HG02970 (cell line): ENCODE data around the gene NCLN.
"Not testable (repeated sequence)": the region's sequence is repeated elsewhere in the genome, so short reads cannot be mapped to it uniquely, and the experiment has no call there.

Experiments
- ATAC-seq: cut with Tn5 transposase; IDR thresholded peaks from one replicate; pipeline ENCODE4 v1.9.1; 2021; ENCODE audit warnings: mild to moderate bottlenecking, moderate library complexity, moderate number of reproducible peaks; ENCODE audit not compliant: unreplicated experiment, low FRiP score

The NCLN gene

DNA sequence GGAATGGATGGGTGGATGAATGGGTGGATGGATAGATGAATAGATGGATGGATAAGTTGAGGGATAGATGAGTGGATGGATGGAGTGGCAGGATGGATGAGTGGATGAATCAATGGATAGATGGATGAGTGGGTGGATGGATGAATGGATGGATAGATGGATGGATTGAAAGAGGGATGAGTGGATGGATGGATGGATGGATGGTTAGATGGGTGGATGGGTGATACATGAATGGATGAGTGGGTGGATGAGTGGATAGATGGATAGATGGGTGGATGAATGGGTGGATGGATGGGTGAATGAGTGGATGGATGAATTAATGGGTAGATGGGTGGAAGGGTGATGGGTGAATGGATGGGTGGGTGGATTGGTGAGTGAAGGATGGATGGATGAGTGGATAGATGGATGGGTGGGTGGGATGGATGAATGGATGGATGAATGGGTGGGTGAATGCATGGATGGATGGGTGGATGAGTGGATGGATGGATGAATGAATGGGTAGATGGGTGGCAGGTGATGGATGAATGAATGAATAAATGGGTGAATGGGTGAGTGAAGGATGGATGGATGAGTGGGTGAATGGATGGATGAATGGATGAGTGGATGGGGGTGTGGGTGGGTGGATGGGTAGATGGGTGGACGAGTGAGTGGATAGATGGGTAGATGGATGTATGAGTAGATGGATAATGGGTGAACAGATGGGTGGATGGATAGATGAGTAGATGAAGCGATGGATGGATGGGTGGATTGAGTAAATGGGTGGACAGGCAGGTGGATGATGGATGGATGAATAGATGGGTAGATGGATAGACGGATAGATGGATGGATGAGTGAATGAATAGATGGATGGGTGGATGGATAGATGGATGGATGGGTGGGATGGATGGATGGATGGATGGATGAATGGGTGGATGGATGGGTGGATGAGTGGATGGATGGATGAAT is 32.2 kb upstream of the NCLN start:
- no peak for ATAC-seq

DNA sequence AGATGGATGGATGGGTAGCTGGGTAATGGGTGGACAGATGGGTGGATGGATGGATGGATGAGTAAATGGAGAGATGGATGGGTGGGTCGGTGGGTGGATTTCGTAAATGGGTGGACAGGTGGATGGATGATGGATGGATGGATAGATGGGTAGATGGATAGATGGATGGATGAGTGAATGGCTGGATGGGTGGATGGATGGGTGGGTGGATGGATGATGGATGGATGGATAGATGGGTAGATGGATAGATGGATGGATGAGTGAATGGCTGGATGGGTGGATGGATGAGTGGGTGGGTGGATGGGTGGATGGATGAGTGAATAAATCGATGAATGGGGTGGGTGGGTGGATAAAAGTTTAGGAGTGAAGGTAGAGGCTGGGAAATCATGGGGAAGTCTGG is 31.3 kb upstream of the NCLN start:
- ATAC-seq = not testable (repeated sequence)

DNA sequence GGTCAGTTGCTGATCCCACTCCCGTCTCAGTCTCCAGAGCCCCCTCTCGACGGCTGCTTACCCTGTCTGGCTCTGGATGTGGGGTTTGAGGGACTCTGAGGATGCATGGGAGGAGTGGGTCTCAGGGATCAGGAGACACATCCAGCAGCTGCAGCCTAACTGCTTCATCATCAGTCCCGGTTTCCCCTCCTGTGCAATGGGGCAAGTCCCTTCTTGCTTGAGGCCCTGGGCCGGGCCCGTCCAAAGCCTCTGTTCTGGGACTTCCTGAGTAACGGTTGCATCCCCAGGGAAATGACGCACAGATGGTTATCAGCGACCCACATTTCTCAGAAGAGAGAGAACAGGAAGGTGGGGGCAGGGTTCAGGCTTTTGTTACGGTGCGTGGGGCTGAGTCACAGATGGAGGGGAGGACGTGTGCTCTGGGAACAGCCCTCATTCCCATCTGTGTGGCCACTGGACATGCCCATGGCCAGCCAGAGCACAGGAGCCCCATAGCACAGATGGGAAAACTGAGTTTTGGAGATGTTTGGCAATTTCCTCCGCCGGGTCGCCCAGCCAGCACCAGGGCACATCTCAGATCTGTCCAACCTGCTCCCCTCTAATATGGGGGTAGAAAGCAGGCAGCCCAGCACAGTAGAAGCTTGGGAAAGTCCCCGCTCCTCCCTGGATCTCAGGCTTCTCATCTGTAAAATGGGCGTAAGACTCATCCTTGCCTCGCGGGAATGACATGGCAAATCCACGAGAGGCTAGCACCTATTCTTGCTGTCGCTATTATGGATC is 30.6 kb upstream of the NCLN start:
- ATAC-seq = peak; percentile 74

DNA sequence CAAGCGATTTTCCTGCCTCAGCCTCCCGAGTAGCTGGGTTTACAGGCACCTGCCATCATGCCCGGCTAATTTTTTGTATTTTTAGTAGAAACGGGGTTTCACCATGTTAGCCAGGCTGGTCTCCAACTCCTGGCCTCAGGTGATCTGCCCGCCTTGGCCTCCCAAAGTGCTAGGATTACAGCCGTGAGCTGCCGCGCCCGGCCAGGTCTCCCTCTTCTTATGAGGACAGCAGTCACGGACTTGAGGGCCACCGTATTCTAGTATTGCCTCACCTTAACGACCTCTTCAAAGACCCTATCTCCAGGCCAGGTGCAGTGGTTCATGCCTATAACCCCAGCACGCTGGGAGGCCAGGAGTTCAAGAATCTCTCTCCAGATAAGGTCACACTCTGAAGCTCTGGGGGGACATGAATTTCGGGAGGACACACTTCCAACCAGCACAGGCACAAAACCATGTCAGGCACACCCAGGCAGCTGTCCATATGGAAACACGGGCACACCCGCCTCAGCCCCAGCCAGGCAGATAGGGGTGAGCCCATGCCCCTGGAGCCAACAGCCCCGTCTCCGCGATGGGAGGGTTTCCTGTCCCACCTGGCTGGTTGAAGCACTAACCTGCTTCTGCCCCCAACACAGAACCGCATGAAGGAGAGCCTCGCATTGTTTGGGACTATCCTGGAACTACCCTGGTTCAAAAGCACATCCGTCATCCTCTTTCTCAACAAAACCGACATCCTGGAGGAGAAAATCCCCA is 28.5 kb upstream of the NCLN start:
- no peak for ATAC-seq

DNA sequence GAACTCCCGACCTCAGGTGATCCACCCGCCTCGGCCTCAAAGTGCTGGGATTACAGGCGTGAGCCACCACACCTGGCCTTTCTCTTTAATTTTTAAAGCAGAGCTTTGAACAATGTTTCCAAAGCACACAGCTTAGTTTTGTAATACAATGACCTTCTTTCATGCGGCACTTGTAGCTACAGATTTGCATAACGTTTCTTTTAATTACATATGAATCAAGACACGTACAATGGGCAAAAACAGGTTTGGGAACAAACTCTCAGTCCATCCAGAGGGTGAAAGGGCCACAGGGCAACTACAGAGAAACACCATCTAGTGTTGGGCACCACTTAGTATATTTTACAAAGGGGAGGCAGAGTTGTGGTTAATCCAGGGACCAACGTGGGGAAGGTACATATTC is 26.2 kb upstream of the NCLN start:
- ATAC-seq = no peak

DNA sequence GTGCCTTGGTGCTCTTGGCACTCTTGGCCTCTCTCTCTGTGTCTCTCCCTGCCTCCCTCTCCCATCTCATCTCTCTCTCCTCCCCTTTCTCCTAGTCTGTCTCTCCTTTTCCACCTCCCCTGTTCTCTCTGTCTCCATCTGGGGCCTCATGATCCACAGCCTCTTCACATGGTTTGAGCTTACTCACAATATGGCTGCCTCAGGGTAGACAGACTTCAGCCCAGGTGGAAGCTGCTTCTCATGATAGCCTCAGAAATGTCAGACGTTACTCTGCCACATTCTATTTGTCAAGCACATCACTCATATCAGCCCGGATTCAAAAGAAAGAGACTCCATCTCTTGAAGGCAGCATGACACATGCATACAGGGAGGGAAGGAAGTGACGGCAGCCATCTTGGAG is 25.5 kb upstream of the NCLN start:
- no peak for ATAC-seq

DNA sequence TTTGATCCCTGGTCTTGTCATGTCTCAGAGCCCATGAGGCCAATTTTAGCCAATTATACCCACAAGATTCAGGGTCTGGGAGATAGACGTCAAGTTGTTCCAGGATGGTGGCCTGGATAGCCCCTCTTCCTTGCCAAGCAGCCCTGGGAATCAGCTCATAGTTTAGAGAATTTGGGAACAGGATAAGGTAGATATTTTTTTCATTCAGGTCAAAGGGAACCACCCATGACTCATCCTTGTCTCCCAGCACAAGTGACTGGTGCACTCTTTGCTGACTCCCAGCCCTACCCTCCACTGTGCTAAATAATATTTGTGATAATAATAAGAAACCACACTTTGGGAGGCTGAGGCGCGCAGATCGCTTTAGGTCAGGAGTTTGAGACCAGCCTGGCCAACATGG is 24.3 kb upstream of the NCLN start:
- no peak for ATAC-seq

DNA sequence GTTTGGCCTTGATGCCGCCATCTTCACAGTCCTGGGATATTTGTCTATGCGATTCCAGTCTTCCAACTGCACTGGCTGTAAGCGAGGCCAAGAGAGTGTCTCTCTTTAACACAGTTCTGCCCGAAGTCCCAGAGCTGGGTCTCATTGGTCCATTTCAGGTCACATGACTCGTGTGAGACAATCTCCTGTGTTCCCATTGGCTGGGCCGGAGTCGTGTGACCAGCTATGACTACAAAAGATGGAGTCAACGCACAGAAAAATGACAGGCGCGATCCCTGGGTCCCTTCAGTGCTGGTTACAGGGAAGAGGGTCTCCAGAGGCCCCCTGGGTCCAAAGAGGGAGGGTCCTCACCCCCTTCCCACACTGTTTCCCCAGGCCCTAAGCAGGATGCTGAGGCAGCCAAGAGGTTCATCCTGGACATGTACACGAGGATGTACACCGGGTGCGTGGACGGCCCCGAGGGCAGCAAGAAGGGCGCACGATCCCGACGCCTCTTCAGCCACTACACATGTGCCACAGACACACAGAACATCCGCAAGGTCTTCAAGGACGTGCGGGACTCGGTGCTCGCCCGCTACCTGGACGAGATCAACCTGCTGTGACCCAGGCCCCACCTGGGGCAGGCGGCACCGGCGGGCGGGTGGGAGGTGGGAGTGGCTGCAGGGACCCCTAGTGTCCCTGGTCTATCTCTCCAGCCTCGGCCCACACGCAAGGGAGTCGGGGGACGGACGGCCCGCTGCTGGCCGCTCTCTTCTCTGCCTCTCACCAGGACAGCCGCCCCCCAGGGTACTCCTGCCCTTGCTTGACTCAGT is 23.1 kb upstream of the NCLN start:
- no peak for ATAC-seq

DNA sequence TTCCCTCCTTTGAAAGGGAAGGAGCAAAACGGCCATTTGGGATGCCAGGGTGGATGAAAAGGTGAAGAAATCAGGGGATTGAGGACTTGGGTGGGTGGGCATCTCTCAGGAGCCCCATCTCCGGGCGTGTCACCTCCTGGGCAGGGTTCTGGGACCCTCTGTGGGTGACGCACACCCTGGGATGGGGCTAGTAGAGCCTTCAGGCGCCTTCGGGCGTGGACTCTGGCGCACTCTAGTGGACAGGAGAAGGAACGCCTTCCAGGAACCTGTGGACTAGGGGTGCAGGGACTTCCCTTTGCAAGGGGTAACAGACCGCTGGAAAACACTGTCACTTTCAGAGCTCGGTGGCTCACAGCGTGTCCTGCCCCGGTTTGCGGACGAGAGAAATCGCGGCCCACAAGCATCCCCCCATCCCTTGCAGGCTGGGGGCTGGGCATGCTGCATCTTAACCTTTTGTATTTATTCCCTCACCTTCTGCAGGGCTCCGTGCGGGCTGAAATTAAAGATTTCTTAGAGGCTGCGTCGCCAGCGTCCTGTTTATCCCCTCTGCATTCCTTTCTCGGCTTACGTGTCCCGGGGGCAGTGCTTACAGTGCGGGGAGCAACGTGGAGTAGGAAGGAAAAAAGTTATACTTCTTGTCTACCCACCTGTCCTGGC is 22.4 kb upstream of the NCLN start:
- no peak for ATAC-seq

DNA sequence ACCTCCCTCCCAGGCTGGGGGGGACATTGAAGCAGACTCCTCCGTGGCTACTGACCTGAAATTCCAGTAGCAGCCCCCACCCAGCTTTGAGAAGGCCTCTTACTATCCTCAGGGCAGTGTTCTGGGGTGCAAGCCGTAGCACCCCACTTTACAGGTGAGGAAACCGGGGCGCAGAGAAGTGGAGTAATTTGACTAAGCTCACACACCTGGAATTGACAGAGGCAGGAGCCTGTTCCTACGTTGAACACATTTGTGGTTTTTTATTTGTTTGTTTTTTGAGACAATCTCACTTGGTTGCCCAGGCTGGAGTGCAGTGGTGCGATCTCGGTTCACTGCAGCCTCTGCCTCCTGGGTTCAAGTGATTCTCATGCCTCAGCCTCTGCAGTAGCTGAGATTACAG is 21.8 kb upstream of the NCLN start:
- no peak for ATAC-seq

DNA sequence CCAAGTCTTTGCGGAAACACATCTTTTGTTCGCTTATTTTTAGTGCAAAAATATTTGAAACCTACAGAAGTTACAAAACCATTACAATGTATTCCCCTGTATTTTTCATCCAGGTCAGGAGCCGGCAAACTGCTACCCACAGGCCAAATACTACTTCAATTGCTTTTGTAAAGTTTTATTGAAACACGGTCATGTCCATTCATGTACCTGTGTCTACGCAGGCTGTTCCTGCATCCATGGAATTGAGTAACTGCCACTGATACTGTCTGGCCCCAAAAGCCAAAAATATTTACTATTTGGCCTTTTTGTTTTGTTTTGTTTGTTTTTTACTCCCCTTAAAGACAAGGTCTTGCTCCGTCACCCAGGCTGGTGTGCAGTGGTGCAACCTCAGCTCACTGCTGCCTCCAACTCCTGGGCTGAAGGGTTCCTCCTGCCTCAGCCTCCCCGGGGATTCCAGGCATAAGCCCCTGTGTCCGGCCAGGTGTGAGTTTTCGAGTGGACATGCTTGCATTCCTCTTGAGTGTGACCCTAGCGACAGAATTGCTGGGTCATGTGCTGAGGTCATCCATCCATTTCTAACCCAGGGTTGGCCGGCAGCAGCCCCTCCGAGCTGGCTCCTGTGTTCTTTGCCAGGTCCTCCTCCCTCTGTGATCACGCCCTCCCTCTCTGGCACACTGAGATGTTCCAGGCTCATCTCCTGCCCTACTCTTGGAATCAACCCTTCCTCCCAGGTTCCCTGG is 18.0 kb upstream of the NCLN start:
- no peak for ATAC-seq

DNA sequence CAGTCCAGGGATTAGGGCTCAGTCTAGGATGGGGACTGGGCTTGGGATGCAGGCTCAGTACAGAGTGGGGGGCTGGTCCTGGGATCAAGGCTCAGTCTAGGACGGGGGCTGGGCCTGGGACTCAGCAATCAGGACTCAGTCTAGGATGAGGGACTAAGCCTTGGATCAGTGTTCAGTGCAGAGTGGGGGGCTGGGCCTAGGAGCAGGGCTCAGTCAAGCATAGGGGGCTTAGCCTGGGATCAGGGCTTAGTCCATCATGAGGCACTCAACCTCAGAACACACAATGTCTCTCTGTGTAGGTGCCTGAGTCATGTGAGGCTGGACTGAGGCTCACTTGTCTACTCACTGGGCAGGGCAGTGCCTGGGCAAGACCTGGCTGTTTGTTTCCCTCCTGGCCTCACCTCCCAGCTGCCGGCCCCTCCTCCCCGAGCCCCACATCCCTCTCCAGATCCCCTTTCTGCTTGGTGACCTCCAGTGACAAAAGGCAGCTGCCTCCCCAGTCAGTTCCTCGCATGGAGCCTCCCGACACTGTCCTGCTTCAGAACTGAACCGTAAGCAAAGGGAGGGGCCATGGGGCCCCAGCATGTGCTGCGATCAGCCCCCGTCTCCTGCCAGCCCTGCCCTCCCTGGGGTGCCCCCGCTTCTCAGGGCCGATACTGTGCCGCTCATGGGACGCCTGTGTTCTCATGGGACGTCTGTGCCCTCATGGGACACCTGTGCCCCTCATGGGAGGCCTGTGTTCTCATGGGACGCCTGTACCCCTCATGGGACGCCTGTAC is 13.6 kb upstream of the NCLN start:
- ATAC-seq = no peak

DNA sequence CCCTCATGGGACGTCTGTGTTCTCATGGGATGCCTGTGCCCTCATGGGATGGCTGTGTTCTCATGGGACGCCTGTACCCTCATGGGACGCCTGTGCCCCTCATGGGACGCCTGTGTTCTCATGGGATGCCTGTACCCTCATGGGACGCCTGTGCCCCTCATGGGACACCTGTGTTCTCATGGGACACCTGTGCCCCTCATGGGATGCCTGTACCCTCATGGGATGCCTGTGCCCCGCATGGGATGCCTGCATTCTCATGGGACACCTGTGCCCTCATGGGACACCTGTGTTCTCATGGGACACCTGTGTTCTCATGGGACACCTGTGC is 13.1 kb upstream of the NCLN start:
- ATAC-seq = not testable (repeated sequence)

DNA sequence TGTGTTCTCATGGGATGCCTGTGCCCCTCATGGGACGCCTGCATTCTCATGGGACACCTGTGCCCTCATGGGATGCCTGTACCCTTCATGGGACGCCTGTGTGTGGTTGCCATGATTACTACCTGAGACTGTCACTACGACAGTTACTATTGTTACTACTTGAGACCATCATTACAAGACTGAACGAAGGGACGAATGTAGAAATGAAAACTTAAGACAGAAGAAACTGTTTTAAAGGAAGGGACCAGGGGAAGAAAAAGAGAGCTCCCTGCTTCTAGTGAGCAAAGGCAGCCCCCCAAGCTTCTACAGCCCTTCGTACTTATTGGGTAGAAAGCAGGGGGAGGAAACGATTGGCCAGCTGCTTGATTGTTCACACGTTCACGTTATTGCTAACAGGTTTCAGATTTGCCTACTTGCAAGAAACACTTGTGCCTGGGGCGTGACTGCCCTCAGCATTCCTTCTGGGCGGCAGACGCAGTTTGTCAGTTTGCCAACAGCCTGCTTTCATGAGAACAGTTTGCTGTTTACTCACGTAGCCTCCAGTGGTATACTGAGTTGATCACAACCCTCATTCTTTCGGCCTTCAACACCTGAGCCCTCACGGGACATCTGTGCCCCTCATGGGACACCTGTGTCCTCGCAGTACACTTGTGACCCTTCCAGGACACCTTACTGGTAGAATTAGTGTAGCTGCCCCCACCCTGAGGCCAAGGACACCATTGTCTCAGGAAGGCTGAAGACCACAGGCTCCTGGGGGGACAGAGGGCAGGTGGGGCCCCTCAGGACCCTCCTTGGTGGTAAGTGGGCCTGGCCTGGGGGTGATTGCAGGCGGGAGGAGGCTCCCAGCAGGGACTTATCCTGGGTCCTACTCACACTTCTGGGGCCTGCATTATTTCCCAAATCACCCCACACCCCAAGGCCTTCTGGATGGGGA is 9.7 kb upstream of the NCLN start:
- no peak for ATAC-seq

DNA sequence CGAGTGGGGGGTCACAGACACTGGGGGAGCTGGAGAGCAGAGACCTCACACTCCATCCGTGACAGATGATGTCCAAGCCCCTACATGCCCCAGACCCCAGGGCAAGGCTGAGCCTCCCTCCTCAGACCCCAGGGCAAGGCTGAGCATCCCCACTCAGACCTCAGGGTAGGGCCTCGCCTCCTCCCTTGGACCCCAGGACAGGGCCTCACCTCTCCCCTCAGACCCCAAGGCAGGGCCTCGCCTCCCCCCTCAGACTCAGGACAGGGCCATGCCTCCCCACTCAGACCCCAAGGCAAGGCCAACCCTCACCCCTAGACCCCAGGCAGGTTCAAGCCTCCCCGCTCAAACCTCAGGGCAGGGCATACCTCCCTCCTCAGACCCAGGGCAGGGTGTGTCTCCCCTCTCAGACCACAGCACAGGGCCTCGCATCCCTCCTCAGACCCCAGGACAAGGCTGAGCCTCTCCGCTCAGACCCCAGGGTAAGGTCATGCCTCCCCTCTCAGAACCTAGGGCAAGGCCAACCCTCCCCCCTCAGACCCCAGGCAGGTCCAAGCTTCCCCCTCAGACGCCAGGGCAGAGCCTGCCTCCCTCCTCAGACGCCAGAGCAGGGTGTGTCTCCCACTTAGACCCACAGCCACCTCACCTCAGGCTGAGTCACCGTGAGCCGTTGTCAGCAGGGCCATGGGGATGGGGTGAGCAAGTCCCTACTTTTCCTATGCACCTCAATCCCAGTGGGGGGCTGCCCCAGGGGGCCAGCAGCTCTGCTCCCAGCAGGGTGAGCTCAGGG is 8.8 kb upstream of the NCLN start:
- ATAC-seq = no peak

DNA sequence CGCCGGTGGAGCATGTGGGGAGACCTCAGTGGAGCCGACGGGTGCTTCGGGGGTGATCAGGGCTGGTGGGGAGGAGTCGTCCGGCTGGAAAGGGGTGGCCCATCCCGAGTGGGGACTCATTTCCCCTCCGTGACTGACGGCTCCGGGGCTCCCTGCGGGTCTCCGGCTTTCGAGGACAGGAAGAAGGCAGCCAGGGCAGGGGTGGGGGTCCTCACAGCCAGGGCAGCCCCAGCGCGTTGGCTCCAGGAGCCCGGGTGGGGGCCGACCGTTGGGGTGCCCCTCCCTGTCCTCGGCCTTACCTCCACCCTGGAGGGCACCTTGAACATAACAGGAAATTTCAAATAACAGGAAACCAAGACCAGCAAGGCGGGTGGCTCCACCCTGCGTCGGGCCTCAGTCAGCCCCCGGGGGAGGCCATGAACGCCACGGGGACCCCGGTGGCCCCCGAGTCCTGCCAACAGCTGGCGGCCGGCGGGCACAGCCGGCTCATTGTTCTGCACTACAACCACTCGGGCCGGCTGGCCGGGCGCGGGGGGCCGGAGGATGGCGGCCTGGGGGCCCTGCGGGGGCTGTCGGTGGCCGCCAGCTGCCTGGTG is 7.3 kb upstream of the NCLN start, which contains the start of gene S1PR4:
Gene S1PR4, plus strand, starts transcription at position 393 of the 596 bp plus-strand sequence. Its CDS starts 24 bp downstream, at position 417.
- no peak for ATAC-seq
